HG03460 (cell line): ENCODE measurements around the gene UBB.
"Not testable (repeated sequence)": the region's sequence is repeated elsewhere in the genome, so short reads cannot be mapped to it uniquely, and the experiment has no call there.

Experiments
- ATAC-seq: cut with Tn5 transposase; IDR thresholded peaks from one replicate; pipeline ENCODE4 v1.9.1; 2021; ENCODE audit not compliant: unreplicated experiment

Gene UBB

DNA sequence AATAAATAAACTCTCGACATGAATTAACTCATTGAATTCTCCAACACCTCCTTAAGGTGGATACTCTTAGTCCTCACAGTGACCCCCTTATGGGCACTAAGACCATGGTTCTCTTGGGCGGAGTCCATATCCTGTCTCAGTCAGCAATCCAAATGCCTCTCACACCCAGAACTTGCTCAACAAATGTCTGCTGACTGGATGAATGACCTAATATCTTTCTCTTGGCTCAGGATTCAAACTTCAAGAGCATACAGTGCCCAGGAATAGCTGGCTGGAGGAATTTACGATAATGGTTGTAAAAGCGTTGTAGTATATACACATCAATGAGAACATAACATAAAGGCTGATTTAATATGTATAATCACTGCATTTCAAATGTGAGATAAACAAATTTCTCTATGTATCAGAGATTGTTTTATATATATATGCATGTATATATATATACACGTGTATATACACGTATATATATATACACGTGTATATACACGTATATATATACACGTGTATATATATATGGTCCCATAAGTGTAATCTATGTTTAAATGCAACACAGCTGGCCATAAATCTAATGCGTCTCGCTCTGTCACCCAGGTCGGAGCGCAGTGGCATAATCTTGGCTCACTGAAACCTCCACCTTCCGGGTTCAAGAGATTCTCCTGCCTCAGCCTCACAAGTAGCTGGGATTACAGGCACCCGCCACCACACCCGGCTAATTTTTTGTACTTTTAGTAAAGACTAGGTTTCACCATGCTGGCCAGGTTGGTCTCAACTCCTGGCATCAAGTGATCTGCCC lies 6.5 kb upstream of the UBB start:
- no peak for ATAC-seq

DNA sequence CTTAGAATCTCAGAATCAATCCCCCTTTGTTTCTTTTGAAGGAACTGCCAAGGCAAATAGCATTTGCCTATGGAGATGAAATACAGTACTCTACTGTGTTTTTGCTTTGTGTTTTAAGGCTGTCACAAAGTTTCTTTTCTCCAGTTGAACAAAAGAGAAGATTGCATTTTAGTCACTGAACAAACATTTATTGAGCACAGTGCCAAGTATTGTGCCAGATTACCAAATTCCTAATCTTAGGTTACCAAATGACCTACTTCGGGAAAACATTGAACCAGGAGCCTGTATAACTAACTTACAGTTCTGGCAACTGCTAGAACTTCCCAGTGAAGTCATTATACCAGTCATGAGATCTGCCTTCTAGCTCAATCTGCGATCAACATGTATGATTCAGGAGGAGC lies 3.0 kb upstream of the UBB start:
- no peak for ATAC-seq

DNA sequence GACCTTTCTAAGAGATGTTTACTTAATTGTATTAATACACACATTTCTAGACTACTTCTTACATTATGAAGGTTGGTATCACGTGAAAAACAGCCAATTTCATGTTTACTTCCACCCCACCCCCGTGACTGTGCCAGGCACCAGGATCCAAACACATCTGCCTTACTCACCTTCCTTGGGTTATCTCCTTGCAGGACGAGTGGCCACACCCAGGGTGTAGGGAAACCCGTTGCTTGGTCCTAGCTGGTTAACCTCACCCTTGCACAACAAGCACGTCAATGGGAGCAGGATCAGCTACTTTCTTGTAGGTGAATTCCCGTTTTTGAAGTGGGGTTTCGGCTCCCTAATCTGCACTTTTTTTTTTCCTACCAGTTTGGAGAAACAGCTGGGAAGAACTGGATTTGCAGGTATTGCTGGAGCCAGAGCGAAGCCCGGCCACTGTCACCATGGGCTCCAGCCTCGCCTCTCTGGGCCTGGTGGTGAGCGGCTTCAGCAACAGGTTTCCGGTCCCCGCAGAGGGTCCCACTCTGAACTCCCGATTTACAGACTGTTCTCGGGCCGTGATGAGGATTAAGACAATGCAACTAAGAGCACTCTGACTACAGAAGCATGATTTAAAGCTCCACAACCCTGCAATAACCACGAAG lies 2.1 kb upstream of the UBB start:
- ATAC-seq = no peak

DNA sequence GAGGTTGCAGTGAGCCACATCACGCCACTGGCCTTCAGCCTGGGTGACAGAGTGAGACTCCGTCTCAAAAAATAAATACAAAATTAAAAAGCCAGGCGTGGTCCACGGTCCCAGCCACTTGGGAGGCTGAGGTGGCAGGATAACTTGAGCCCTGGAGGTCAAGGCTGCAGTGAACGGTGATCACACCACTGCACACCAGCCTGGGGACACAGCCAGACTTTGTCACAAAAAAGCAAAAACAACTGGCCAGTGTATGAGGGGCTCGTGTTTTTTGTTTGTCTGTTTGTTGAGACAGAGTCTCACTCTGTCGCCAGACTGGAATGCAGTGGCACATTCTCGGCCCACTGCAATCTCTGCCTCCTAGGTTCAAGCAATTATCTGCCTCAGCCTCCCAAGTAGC lies 1.2 kb upstream of the UBB start:
- ATAC-seq = no peak

DNA sequence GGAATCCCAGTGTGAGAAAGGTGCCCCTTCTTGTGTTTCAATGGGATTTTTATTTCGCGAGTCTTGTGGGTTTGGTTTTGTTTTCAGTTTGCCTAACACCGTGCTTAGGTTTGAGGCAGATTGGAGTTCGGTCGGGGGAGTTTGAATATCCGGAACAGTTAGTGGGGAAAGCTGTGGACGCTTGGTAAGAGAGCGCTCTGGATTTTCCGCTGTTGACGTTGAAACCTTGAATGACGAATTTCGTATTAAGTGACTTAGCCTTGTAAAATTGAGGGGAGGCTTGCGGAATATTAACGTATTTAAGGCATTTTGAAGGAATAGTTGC lies 567 bp downstream of the UBB start:
- peak; percentile 6 for ATAC-seq

DNA sequence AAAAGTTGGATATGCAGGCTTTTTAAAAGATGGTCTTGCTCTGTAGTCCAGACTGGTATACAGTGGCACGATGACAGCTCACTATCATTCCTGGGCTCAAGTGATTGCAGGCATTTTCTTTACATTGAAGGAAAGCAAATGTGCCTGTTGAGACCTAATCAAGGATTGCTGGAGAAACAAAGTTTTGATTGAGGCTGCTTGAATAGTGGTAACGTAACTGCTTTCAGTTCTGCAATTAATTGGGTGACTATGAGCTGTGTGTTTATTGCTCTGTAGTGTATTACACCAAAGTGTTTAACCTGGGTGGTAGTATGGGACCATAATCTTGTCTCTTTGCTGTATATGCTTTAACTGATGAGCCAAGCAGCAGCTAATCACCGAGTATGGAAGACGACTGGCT lies 2.3 kb downstream of the UBB start:
- no peak for ATAC-seq

DNA sequence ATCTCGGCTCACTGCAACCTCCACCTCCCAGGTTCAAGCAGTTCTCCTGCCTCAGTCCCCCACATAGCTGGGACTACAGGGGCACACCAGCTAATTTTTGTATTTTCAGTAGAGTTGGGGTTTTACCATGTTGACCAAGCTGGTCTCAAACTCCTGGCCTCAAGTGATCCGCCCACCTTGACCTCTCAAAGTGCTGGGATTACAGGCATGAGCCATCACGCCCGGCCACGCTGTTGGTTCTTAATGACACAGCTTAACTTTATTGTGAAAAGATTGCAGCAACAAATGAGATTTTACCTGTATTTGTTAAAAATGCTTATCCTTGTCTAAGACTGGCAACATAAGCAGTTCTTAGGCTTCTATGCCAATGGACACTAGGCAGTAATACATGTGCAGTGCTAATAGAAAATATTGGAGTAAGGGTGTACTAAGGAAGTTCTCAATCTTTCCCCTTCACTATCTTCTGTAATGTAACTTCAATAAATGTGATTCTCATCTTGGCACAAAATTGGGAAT lies 2.9 kb downstream of the UBB start:
- ATAC-seq = no peak

DNA sequence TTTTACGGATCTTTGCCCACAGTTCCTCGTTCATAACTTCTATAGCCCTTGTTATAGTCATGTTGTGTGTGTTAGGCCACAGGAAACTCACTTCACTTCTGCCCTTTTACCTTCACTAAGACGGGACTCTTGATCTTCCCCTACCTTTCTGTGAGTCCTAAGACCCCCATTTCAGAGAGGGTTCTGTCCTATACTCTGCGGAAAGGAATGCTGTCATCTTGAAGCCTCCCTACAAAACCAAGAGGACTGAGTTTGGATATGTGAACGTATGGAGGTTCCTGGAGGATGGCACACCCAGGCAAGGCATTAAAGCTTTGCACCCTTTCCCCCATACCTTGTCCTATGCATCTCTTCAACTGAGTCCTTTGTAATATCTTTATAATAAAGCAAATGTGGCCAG lies 3.7 kb downstream of the UBB start:
- ATAC-seq = no peak

DNA sequence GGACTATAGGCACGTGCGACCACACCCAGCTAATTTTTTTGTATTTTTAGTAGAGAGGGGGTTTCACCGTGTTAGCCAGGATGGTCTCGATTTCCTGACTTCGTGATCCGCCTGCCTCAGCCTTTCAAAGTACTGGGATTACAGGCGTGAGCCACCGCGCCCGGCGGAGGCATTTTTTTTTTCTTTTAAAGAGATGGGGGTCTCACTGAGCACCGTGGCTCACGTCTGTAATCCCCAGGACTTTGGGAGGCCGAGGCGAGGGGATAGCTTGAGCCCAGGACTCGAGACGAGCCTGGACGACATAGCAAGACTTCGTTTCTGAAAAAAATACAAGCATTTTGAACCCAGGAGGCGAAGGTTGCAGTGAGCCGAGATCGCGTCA lies 5.2 kb downstream of the UBB start:
- ATAC-seq = not testable (repeated sequence)

DNA sequence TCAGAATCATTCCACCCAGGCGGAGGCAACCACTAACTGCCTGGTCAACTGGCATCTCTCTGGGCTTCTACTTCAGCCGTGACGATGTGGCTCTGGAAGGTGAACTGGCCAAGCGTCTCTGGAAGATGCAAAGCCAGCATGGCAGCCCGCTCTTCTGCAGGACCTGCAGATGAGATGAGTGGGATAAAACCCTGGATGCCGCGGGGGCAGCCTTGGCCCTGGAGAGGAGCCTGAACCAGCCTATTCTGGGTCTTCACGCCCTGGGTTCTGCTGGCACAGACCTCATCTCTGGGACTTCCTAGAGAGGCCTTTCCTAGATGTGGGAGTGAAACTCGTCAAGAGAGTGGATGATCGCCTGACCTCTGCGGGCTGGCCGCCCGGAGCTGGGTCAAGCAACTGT lies 10.6 kb downstream of the UBB start:
- no peak for ATAC-seq

DNA sequence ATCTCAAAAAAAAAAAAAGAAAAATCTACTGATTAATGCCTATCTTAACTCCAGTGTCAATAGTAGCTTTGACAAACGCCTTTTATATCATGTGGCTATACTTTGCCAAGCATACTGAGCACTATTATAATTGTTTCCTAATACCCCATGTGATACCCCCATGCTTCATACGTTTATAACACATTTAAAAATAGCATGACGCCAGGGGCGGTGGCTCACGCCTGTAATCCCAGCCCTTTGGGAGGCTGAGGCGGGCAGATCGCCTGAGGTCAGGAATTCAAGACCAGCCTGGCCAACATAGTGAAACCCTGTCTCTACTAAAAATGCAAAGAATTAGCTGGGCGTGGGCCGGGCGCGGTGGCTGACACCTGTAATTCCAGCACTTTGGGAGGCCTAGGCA lies 11.6 kb downstream of the UBB start:
- not testable (repeated sequence) for ATAC-seq

DNA sequence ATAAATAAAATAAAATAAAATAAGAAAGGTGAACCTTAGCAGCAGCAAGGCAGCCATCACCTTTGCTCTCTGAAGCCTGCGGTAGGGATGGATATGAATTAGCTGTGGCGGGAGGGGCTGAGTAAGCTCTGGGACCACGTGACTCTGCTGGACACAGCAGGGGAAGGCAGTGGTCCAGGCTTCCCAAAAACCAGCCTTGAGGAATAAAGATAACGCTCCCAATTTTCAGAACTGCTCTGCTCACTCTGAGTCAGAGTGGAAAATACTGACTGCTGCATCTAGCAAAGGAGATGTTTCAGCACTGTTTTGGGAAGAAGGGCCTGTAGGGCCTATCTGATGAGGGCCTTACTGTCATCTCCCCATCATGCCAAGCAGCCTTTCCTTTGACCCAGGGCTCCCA lies 15.0 kb downstream of the UBB start:
- ATAC-seq = not testable (repeated sequence)

DNA sequence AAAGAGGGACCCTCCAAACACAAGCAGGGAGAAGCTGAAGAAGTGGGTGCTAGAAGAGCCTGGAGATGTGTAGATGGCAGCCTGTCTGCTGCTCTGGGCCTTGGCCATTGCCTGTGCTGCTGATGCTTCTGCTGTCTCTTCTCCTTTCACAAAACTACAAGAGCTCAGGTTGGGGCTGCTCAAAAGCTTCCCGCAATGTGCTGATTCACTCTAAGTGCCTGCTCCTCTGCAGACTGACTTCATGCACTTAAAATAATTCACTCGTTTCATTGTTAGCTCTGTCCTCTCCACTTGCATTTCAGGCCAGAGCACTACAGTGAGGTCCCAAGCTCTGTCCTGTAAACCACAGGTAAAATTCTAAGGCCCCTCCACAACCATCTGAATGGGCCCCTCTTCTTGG lies 15.8 kb downstream of the UBB start:
- not testable (repeated sequence) for ATAC-seq

DNA sequence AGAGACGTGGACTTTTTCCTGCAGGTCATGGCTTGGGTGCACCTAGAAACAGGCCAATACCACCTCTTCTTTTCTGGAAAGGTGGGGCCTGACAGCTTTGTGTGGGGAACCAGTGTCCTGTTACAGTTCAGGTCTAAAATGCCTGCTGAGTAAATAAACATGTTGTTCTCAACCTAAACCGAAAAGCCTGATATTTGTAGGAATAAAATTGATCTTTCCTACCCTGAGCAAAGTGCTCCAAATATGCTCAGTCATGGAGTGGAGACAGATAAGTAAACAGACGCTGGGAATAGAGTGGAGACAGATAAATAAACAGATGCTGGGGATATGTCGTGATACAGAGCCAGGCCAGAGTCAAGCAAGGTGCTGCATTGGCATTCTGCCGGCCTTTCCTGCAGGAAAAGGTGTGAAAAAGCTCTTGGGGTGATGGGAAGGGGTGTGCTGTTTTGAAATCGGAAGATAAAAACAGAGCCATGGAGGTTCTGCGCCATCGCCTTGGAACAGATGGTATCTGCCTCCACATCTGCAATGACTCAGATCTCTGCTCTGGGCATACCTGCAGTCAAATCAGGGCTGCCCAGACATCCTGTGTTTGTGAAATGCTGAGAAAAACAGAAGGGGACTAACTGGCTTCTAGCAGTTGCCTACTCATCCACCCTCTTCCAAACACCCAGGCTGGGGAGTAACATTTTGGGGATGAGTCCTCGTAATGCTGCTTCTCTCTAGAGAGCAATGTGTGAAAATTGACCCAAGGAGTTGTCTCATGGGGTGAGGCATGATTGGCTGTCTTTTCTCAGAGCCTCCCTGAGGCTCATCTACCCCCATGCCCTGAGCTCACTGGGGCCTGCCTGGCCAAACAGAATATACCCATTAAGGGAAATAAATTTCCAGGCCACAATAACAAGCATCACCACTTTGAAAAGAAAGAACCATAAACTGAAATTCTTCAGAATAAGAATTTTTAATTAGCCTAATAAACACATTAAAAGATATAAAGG lies 17.7 kb downstream of the UBB start:
- ATAC-seq = peak; percentile 88

DNA sequence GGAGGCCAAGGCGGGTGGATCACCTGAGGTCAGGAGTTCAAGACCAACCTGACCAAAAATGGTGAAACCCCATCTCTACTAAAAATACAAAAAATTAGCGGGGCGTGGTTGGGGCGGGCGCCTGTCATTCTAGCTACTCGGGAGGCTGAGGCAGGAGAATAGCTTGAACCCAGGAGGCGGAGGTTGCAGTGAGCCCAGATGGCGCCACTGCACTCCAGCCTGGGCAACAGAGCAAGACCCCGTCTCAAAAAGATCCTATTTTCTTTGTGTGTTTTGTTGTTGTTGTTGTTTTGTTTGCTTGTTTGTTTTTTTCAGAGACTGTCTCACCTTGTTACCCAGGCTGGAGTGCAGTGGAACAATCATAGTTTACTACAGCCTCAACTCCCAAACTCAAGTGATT lies 23.0 kb downstream of the UBB start:
- not testable (repeated sequence) for ATAC-seq

DNA sequence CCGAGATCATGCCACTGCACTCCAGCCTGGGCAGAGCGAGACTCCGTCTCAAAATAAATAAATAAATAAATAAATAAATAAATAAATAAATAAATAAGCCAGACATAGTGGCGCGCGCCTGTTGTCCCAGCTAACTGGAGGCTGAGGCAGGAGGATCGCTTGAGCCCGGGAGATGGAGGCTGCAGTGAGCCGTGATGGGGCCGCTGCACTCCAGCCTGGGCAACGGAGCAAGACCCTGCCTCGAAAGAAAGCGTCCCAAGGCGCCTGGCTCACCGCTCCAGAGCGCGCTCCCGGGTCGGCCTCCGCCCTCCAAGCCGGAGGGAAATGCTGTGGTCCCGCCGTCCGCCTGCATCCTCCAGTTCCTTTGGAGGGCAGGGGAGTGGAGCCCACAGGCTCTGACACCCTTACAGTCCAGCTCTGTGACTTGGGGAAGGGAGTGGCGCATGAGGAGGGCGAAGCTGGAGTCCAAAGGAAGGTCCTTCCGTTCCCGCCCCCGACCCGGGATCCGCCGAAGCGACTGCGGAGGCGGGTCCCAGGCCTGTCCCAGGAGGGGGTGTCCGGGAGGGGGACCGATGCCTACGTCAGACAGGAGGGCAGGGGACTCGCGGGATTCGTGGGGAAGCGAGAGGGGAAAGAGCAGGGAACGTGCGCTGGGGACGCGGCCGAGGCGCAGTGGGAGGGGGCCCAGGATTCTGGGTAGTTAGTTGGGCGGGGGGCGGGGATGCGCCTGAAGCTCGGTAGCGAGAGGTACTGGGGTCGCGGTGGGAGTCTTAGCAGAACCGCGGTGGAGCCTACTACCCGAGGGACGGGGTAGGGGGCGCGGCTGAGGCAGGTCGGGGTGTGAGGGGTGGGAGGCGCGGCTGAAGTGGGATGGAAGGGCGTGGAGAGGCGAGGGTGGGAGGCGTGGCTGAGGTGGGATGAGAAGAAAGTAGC lies 26.1 kb downstream of the UBB start:
- ATAC-seq = no peak

DNA sequence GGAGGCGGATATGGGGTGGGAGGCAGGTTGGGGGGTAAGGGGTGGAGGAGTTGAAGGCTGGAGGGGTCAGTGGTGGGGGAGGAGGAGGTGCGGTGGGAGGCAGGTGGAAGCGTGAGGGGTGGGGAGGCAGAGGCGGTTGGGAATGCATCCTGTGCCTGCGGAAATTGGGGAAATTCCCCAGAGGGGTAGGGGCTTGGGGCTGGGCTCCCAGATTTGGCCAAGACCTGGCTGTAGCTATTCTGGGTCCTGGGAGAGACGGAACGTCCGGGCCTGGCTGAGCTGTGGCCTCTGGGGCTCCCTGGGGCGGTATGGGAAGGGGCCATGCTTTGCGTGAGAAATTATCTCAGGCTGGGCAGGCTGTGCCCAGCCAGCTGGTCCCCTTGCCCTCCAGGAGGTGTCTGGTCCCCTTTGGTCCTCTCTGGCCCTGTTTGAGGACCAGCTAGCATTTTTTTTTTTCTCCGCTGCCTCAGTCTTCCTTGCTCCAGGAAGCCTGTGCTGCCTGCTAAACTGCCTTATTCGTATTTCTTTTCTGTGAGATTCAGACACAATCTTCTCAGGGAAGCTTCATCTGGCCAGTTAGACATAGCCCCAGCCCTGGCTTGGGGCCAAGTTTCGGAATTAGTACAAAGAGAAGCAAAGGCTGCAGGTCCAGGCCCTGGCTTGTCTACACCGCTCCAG lies 27.2 kb downstream of the UBB start:
- ATAC-seq = peak; percentile 86

DNA sequence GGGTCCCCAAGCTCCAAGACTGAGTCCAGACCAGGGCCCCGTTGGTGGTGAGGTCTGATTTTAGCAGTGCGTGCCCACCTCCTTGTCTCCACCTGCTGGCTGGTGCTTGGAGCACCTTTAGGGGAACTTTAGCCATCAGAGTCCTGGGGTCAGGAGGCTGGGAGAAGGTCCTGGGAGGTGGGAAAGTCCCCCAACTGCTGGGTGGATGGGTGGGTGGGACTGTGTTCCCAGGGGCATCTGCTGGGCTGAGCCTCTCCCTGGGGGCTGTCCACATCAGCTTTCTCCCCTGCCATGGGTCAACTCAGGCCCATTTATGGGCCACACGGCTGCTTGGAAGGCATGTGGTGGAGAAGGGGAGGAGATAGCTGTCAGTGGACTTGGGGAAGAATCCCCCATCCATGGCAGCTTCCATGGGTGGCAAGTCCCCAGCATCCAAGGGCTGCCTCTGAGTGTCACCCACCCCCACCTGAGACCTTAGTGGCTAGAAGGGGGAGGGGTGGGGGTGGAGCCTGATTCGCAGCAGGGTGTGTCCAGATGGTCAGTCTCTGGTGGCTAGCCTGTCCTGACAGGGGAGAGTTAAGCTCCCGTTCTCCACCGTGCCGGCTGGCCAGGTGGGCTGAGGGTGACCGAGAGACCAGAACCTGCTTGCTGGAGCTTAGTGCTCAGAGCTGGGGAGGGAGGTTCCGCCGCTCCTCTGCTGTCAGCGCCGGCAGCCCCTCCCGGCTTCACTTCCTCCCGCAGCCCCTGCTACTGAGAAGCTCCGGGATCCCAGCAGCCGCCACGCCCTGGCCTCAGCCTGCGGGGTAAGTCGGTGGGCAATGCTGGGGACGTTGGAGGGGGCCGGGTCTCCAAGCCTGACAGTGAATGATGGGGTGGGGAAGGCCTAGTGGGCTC lies 34.4 kb downstream of the UBB start, which contains the start of gene TRPV2:
Gene TRPV2, plus strand, starts transcription at position 541 of the 894 bp plus-strand sequence. CDS start 2,098 bp downstream, outside the sequence.
- ATAC-seq = peak; percentile 50

DNA sequence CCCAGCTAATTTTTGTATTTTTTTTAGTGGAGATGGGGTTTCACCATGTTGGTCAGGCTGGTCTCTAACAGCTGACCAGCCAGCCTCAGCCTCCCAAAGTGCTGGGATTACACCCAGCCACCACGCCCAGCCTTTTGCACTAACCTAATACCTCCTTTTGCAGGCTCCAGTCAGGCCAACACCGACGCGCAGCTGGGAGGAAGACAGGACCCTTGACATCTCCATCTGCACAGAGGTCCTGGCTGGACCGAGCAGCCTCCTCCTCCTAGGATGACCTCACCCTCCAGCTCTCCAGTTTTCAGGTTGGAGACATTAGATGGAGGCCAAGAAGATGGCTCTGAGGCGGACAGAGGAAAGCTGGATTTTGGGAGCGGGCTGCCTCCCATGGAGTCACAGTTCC lies 36.5 kb downstream of the UBB start:
- no peak for ATAC-seq
